ENCODE measurements around the gene SYTL3.

DNA sequence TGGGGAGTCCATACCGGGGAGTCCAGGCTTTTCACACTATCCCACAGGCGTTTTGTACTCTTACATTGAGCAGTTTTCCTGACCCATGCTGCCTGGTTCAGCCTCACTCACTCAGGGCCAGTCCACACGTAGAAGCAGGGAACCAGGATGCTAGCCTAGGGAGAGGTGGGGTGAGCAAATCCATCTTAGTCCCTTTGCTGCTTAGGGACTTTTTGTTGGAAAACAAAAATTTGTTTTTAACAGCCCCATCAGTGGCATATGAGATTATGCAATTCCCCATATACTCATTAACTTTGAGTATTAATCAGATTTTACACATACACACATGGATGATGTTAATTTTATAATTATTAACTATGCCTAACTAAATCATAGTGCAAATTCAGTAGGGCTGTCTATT lies 85.2 kb downstream of the SYTL3 start:
- TF ChIP-seq, protein P1, sequence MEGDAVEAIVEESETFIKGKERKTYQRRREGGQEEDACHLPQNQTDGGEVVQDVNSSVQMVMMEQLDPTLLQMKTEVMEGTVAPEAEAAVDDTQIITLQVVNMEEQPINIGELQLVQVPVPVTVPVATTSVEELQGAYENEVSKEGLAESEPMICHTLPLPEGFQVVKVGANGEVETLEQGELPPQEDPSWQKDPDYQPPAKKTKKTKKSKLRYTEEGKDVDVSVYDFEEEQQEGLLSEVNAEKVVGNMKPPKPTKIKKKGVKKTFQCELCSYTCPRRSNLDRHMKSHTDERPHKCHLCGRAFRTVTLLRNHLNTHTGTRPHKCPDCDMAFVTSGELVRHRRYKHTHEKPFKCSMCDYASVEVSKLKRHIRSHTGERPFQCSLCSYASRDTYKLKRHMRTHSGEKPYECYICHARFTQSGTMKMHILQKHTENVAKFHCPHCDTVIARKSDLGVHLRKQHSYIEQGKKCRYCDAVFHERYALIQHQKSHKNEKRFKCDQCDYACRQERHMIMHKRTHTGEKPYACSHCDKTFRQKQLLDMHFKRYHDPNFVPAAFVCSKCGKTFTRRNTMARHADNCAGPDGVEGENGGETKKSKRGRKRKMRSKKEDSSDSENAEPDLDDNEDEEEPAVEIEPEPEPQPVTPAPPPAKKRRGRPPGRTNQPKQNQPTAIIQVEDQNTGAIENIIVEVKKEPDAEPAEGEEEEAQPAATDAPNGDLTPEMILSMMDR (IDR thresholded peaks at IDR 0.05), result no peak
- no peak for TF ChIP-seq POLR2A (IDR thresholded peaks at IDR 0.05)

Data from body of pancreas (tissue), 4 donors.